Measurements from ENCODE around the gene GRK4.

GRCh38 chr4:3021127-3021526, 57.8 kb downstream of the GRK4 start:
- no peak for TF ChIP-seq CTCF (IDR thresholded peaks at IDR 0.05 in 2 of 3, conservative IDR thresholded peaks at IDR 0.05 in 1 of 3; ENCODE audit: control insufficient read depth in 2 of 3, extremely low read depth in 1 of 3, insufficient read depth in 1 of 3, low read depth in 3 of 3, low read length in 3 of 3)
- no peak for TF ChIP-seq NKRF (conservative IDR thresholded peaks at IDR 0.05)
- no peak for TF ChIP-seq YY1 (IDR thresholded peaks at IDR 0.05; ENCODE audit: low read depth, low read length)
- no peak for TF ChIP-seq POLR2A (IDR thresholded peaks at IDR 0.05; ENCODE audit: low read depth, low read length)
- no peak for TF ChIP-seq SP1 (IDR thresholded peaks at IDR 0.05; ENCODE audit: low read depth, low read length)
- no peak for TF ChIP-seq GABPA (IDR thresholded peaks at IDR 0.05; ENCODE audit: low read depth)
- no peak for TF ChIP-seq MXI1 (IDR thresholded peaks at IDR 0.05; ENCODE audit: low read depth, low read length)
- TF ChIP-seq ZNF384 (IDR thresholded peaks at IDR 0.05; ENCODE audit: borderline replicate concordance, low read depth, low read length) = no peak
- TF ChIP-seq SUPT20H (IDR thresholded peaks at IDR 0.05; ENCODE audit: borderline replicate concordance, control insufficient read depth, low read depth, low read length) = no peak
- TF ChIP-seq EP300 (IDR thresholded peaks at IDR 0.05; ENCODE audit: borderline replicate concordance in 1 of 2, control insufficient read depth in 1 of 2, low read depth in 2 of 2, low read length in 2 of 2) = no peak
